Measurements from ENCODE around the gene POU6F2. TPM values are rescaled to one million over a fixed set of nuclear protein-coding genes. Genes with fewer than 3 reads are reported as not detected.

Gene POU6F2
- total RNA-seq, 1 experiment from 2014 or later, result not detected

DNA sequence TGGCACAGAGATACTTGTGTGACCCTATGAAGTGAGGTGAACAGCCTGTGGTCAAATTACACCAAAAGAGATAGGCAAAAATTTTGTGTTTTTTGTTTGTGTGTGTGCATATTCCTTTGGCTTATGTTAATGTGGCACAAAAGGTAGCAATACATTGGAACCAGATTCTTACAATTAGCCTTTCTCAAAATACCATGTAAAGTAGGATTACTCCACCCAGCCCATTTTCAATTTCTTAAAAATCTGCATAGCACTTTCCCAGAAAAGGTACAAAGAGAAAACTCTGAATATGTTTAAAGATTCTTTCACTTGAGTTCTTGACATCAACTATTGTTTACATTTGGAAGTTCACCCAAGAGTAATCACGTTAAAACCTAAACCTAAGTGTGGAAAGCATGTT, 431.2 kb downstream of the POU6F2 start:
- CTCF ChIA-PET, result no interaction called here
- DNase-seq (ENCODE audit: low read depth, low spot score), result no peak
- no peak overlapping the region for H3K27ac ChIP-seq (ENCODE audit: low read length)
- intact Hi-C loops (cut with micrococcal nuclease; ENCODE audit: unreplicated experiment) (no loop called here), in situ Hi-C loops (cut with HindIII; ENCODE audit: low pct_unique_long_range_greater_than_20kb, low sequenced_read_pairs) (no loop called here)
- H3K4me3 ChIP-seq (ENCODE audit: low read depth in 2 of 2, low read length in 2 of 2), result no peak overlapping the region
- H3K36me3 ChIP-seq (ENCODE audit: control insufficient read depth, insufficient read depth, low read length), result no peaks in the 10 kb centered on the region
- no peak for TF ChIP-seq TCF7L2 (IDR thresholded peaks at IDR 0.05; ENCODE audit: low read depth, low read length)
- no peak for TF ChIP-seq CTCF (IDR thresholded peaks at IDR 0.05)
- TF ChIP-seq, protein P1, sequence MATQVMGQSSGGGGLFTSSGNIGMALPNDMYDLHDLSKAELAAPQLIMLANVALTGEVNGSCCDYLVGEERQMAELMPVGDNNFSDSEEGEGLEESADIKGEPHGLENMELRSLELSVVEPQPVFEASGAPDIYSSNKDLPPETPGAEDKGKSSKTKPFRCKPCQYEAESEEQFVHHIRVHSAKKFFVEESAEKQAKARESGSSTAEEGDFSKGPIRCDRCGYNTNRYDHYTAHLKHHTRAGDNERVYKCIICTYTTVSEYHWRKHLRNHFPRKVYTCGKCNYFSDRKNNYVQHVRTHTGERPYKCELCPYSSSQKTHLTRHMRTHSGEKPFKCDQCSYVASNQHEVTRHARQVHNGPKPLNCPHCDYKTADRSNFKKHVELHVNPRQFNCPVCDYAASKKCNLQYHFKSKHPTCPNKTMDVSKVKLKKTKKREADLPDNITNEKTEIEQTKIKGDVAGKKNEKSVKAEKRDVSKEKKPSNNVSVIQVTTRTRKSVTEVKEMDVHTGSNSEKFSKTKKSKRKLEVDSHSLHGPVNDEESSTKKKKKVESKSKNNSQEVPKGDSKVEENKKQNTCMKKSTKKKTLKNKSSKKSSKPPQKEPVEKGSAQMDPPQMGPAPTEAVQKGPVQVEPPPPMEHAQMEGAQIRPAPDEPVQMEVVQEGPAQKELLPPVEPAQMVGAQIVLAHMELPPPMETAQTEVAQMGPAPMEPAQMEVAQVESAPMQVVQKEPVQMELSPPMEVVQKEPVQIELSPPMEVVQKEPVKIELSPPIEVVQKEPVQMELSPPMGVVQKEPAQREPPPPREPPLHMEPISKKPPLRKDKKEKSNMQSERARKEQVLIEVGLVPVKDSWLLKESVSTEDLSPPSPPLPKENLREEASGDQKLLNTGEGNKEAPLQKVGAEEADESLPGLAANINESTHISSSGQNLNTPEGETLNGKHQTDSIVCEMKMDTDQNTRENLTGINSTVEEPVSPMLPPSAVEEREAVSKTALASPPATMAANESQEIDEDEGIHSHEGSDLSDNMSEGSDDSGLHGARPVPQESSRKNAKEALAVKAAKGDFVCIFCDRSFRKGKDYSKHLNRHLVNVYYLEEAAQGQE (IDR thresholded peaks at IDR 0.05; ENCODE audit: insufficient read depth in 1 of 2, low read depth in 2 of 2, low read length in 1 of 2), result no peak
- TF ChIP-seq POLR2AphosphoS5 (IDR thresholded peaks at IDR 0.05; ENCODE audit: low read depth, low read length), result no peak
- TF ChIP-seq SIN3A (IDR thresholded peaks at IDR 0.05; ENCODE audit: borderline replicate concordance, insufficient read depth, low read depth, low read length), result no peak
- BruUV-seq (replicated peaks), result no TSS peak
- H3K4me1 ChIP-seq (ENCODE audit: control insufficient read depth, insufficient read depth, low read length), result peaks cover 2% of the 10 kb centered on the region; the same call in 1 of the 2 replicates
- H3K9me3 ChIP-seq (ENCODE audit: control insufficient read depth, insufficient read depth, low read depth, low read length), result no peaks in the 10 kb centered on the region
- H3K27me3 ChIP-seq (ENCODE audit: control insufficient read depth, insufficient read depth, low read length), result peaks cover 31% of the 10 kb centered on the region
- POLR2A ChIA-PET, result no interaction called here
- ATAC-seq, result no peak

DNA sequence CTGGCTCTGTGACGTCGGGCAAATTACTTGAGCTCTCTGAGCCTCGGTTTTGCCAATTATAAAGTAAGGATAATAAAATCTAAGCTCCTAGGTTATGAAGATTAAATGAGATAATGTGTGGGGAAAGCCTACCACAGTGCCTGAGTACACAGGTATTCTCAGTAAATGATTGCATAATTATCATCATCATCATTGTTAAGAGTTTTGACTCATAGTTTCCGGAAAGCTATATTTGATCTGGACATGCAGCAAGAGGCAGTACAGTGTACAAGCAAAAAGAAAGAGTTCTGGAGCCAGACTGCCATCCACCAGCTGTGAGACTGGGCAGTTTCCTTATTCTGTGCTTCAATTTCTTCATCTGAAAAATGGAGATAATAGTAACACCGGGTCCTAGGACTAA, 432.9 kb downstream of the POU6F2 start:
- ChIA-PET POLR2A (no interaction called here), CTCF (no interaction called here)
- DNase-seq (ENCODE audit: low read depth, low spot score) (no peak), ATAC-seq (no peak)
- peaks cover 4% of the 10 kb centered on the region; the same call in 1 of the 2 replicates for H3K4me1 ChIP-seq (ENCODE audit: control insufficient read depth, insufficient read depth, low read length)
- H3K36me3 ChIP-seq (ENCODE audit: control insufficient read depth, insufficient read depth, low read length), result no peaks in the 10 kb centered on the region
- intact Hi-C loops (cut with micrococcal nuclease; ENCODE audit: unreplicated experiment) (no loop called here), in situ Hi-C loops (cut with HindIII; ENCODE audit: low pct_unique_long_range_greater_than_20kb, low sequenced_read_pairs) (no loop called here)
- peaks cover 28% of the 10 kb centered on the region for H3K27me3 ChIP-seq (ENCODE audit: control insufficient read depth, insufficient read depth, low read length)
- no TSS peak for BruUV-seq (replicated peaks)
- H3K9me3 ChIP-seq (ENCODE audit: control insufficient read depth, insufficient read depth, low read depth, low read length), result no peaks in the 10 kb centered on the region
- no peak for TF ChIP-seq CTCF (IDR thresholded peaks at IDR 0.05)
- TF ChIP-seq, protein P1 (IDR thresholded peaks at IDR 0.05; ENCODE audit: insufficient read depth in 1 of 2, low read depth in 2 of 2, low read length in 1 of 2), result no peak
- TF ChIP-seq SIN3A (IDR thresholded peaks at IDR 0.05; ENCODE audit: borderline replicate concordance, insufficient read depth, low read depth, low read length), result no peak
- no peak for TF ChIP-seq TCF7L2 (IDR thresholded peaks at IDR 0.05; ENCODE audit: low read depth, low read length)
- no peak for TF ChIP-seq POLR2AphosphoS5 (IDR thresholded peaks at IDR 0.05; ENCODE audit: low read depth, low read length)
- H3K4me3 ChIP-seq (ENCODE audit: low read depth in 2 of 2, low read length in 2 of 2), result no peak overlapping the region
- H3K27ac ChIP-seq (ENCODE audit: low read length), result no peak overlapping the region
